WTC11 (cell line): ENCODE measurements around the gene SDHA. TPM values are rescaled to one million over a fixed set of nuclear protein-coding genes. Genes with fewer than 3 reads are reported as not detected.
"Not testable (repeated sequence)": the region's sequence is repeated elsewhere in the genome, so short reads cannot be mapped to it uniquely, and the experiment has no call there.

Source experiments
- ATAC-seq: fragments of 200-7000 bp; cut with Tn5 transposase; 2 replicates; pipeline ENCODE4 v1.10.0; 2021; ENCODE audit warnings: mild to moderate bottlenecking, moderate library complexity
- CTCF ChIA-PET: fragments of 300-600 bp; sonication (Branson Sonifier 250); formaldehyde crosslinking; loops from one replicate; lab custom pipeline; 2021; ENCODE audit warnings: antibody characterized with exemption; lab: Charles Lee
- POLR2A ChIA-PET: fragments of 350-600 bp; sonication (Branson Sonifier 250); formaldehyde crosslinking; loops from one replicate; lab custom pipeline; 2021; ENCODE audit warnings: antibody characterized with exemption; lab: Charles Lee
- DNase-seq: peaks from one replicate; pipeline ENCODE4 v3.0.0; 2021; ENCODE audit warnings: low spot score
- H3K27ac Mint-ChIP-seq: 2 replicates; pipeline ENCODE4 v1.8.0; 2021; ENCODE audit warnings: mixed read lengths
- H3K27me3 Mint-ChIP-seq: 2 replicates; pipeline ENCODE4 v1.8.0; 2021; ENCODE audit warnings: low read depth, mild to moderate bottlenecking, moderate library complexity, mixed read lengths
- H3K36me3 Mint-ChIP-seq: 2 replicates; pipeline ENCODE4 v1.8.0; 2021; ENCODE audit warnings: mixed read lengths
- H3K4me1 Mint-ChIP-seq: 2 replicates; pipeline ENCODE4 v1.8.0; 2022; ENCODE audit warnings: mixed read lengths
- H3K4me3 Mint-ChIP-seq: 2 replicates; pipeline ENCODE4 v1.8.0; 2021; ENCODE audit warnings: mild to moderate bottlenecking, moderate library complexity, mixed read lengths
- H3K9me3 Mint-ChIP-seq: 2 replicates; pipeline ENCODE4 v1.8.0; 2021; ENCODE audit warnings: mixed read lengths
- CBFB ChIP-seq: sonication (generic); formaldehyde crosslinking; IDR thresholded peaks from 2 replicates; pipeline ENCODE4 v1.8.1; 2022; ENCODE audit warnings: mild to moderate bottlenecking, low read depth, missing genetic modification reagents
- ELF4 ChIP-seq: sonication (generic); formaldehyde crosslinking; IDR thresholded peaks from 2 replicates; pipeline ENCODE4 v1.8.1; 2022; ENCODE audit warnings: low read depth, mild to moderate bottlenecking, moderate library complexity, missing genetic modification reagents
- JAZF1 ChIP-seq: fragments of 250-450 bp; sonication (Bioruptor Pico); IDR thresholded peaks from 2 replicates; pipeline ENCODE4 v1.9.0; 2021; ENCODE audit warnings: moderate library complexity, mild to moderate bottlenecking, inconsistent platforms
- KAT7 ChIP-seq: sonication (generic); formaldehyde crosslinking; IDR thresholded peaks from 2 replicates; pipeline ENCODE4 v1.8.1; 2023; ENCODE audit warnings: missing genetic modification reagents, mild to moderate bottlenecking, borderline replicate concordance
- MXD4 ChIP-seq: fragments of 250-450 bp; sonication (Bioruptor Pico); IDR thresholded peaks from 2 replicates; pipeline ENCODE4 v1.8.0; 2021; ENCODE audit warnings: mild to moderate bottlenecking, moderate library complexity, borderline replicate concordance
- NR2C2 ChIP-seq: sonication (generic); formaldehyde crosslinking; IDR thresholded peaks from 2 replicates; pipeline ENCODE4 v1.8.0; 2022; ENCODE audit warnings: mild to moderate bottlenecking, missing genetic modification reagents
- NR3C1 ChIP-seq: sonication (generic); formaldehyde crosslinking; conservative IDR thresholded peaks from 2 replicates; pipeline ENCODE4 v1.8.1; 2023; ENCODE audit warnings: low read depth, mild to moderate bottlenecking, missing genetic modification reagents
- OVOL2 ChIP-seq: fragments of 250-450 bp; sonication (Bioruptor Pico); IDR thresholded peaks from 2 replicates; pipeline ENCODE4 v1.9.0; 2021; ENCODE audit warnings: mild to moderate bottlenecking, borderline replicate concordance
- PRRX2 ChIP-seq: fragments of 250-450 bp; sonication (Bioruptor Pico); IDR thresholded peaks from 2 replicates; pipeline ENCODE4 v1.8.0; 2021; ENCODE audit warnings: mild to moderate bottlenecking
- RORB ChIP-seq: fragments of 250-450 bp; sonication (Bioruptor Pico); IDR thresholded peaks from 2 replicates; pipeline ENCODE4 v1.9.0; 2021; ENCODE audit warnings: mild to moderate bottlenecking
- TCF7 ChIP-seq: sonication (generic); formaldehyde crosslinking; IDR thresholded peaks from 2 replicates; pipeline ENCODE4 v1.8.0; 2022; ENCODE audit warnings: mild to moderate bottlenecking, low read depth, missing genetic modification reagents, moderate library complexity
- TEAD1 ChIP-seq: sonication (generic); formaldehyde crosslinking; IDR thresholded peaks from 2 replicates; pipeline ENCODE4 v1.8.0; 2022; ENCODE audit warnings: mild to moderate bottlenecking, missing genetic modification reagents
- TEAD4 ChIP-seq: sonication (generic); formaldehyde crosslinking; IDR thresholded peaks from 2 replicates; pipeline ENCODE4 v1.8.0; 2022; ENCODE audit warnings: mild to moderate bottlenecking, missing genetic modification reagents
- ZNF263 ChIP-seq: sonication (generic); formaldehyde crosslinking; IDR thresholded peaks from 2 replicates; pipeline ENCODE4 v1.8.1; 2022; ENCODE audit warnings: low read depth, mild to moderate bottlenecking, moderate library complexity, missing genetic modification reagents
- ZNF416 ChIP-seq: fragments of 250-450 bp; sonication (Bioruptor Pico); IDR thresholded peaks from 2 replicates; pipeline ENCODE4 v1.9.0; 2021; ENCODE audit warnings: mild to moderate bottlenecking, inconsistent platforms
- ZNF671 ChIP-seq: fragments of 250-450 bp; sonication (Bioruptor Pico); IDR thresholded peaks from 2 replicates; pipeline ENCODE4 v1.8.0; 2021; ENCODE audit warnings: mild to moderate bottlenecking
- total RNA-seq: library from RNA; stranded (reverse); gene quantifications from 3 replicates; pipeline ENCODE4 v1.2.3, GENCODE V29; 2021
- TF ChIP-seq, protein P1 (sequence below): fragments of 250-450 bp; sonication (Bioruptor Pico); IDR thresholded peaks from 2 replicates; pipeline ENCODE4 v1.9.0; 2021; ENCODE audit warnings: mild to moderate bottlenecking
- TF ChIP-seq, protein P2 (sequence below): sonication (generic); formaldehyde crosslinking; IDR thresholded peaks from 2 replicates; pipeline ENCODE4 v1.8.0; 2023; ENCODE audit warnings: missing genetic modification reagents, mild to moderate bottlenecking, borderline replicate concordance
- TF ChIP-seq, protein P3 (sequence below): sonication (generic); formaldehyde crosslinking; IDR thresholded peaks from 2 replicates; pipeline ENCODE4 v1.8.0; 2022; ENCODE audit warnings: mild to moderate bottlenecking, missing genetic modification reagents
- TF ChIP-seq, protein P4 (sequence below): sonication (generic); formaldehyde crosslinking; IDR thresholded peaks from 2 replicates; pipeline ENCODE4 v1.8.0; 2022; ENCODE audit warnings: mild to moderate bottlenecking, missing genetic modification reagents
- TF ChIP-seq, protein P5 (sequence below): sonication (generic); formaldehyde crosslinking; IDR thresholded peaks from 2 replicates; pipeline ENCODE4 v1.8.1; 2023; ENCODE audit warnings: mild to moderate bottlenecking, missing genetic modification reagents
- TF ChIP-seq, protein P6 (sequence below): sonication (generic); formaldehyde crosslinking; IDR thresholded peaks from 2 replicates; pipeline ENCODE4 v1.8.1; 2022; ENCODE audit warnings: missing genetic modification reagents, borderline replicate concordance

Gene SDHA
- total RNA-seq, 1 experiment from 2014 or later: 145 TPM

DNA sequence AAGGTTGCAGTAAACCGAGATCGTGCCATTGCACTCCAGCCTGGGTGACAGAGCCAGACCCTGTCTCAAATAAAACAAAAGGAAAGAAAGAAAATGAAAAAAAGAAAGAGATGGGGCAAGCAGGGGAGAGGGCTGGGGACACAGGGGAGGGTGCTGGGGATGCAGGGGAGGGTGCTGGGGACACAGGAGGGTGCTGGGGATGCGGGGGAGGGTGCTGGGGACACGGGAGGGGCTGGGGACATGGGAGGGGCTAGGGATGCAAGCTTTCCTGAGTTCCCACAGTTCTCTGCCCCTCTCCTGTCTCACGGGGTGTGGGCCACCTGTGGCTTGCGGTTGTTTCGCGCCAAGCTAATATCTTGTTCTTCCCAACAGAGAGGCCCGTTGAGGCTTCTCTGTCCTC, 60.5 kb downstream of the SDHA start:
- POLR2A ChIA-PET: no interaction called here
- TF ChIP-seq ZNF416: no peak
- no peak for TF ChIP-seq ELF4 (CRISPR knock-in tag)
- TF ChIP-seq ZNF263 (CRISPR knock-in tag): no peak
- TF ChIP-seq TEAD4: no peak
- no peak for TF ChIP-seq RORB (CRISPR knock-in tag)
- TF ChIP-seq, protein P1, sequence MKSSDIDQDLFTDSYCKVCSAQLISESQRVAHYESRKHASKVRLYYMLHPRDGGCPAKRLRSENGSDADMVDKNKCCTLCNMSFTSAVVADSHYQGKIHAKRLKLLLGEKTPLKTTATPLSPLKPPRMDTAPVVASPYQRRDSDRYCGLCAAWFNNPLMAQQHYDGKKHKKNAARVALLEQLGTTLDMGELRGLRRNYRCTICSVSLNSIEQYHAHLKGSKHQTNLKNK (CRISPR knock-in tag): no peak
- no peak for TF ChIP-seq NR2C2 (CRISPR knock-in tag)
- CTCF ChIA-PET: interaction anchor here (0.6 kb wide), 1 partner anchor 50 kb away, joined by 3 read pairs; no protein-coding TSS in a partner anchor
- H3K36me3 Mint-ChIP-seq: peaks cover 66% of the 10 kb centered on the region
- no peaks in the 10 kb centered on the region; the same call in 1 of the 2 replicates for H3K27me3 Mint-ChIP-seq
- peaks cover 39% of the 10 kb centered on the region for H3K9me3 Mint-ChIP-seq
- no peak overlapping the region for H3K27ac Mint-ChIP-seq
- H3K4me3 Mint-ChIP-seq: no peak overlapping the region
- ATAC-seq (no peak), DNase-seq (no peak)
- peaks cover under 1% of the 10 kb centered on the region; the same call in 1 of the 2 replicates for H3K4me1 Mint-ChIP-seq

DNA sequence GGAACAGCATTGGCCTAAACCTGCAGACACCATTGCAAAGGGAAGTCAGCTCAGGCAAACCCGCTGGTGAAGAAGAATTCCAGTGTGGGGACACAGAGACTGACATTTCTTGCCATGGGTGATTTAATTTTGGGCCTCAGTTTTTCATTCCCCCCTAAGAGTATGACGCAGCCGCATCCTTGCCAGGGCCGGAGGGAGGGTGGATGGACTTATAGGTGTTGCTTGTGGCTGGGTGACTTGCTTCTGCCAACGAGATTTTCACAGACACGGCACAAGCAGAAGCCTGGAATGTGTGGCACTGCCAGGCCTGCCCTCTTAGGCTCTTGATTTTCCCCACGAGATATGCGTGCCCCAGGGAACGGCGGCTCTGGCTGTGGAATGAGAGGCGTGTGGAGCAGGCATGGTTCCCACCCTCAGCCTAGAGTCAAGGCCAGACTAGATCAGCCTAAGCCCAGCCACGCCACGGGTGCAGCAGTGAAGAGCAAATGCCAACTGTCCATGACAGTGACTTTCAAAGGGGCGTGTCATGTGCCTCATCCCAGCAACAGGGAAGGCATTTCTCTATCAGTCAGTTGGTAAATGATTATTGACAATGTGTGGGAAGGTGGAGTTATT, 61.0 kb downstream of the SDHA start:
- H3K27ac Mint-ChIP-seq, H3K4me3 Mint-ChIP-seq, H3K27me3 Mint-ChIP-seq, DNase-seq, H3K4me1 Mint-ChIP-seq, ATAC-seq, CTCF ChIA-PET: not testable (repeated sequence)
- POLR2A ChIA-PET: interaction anchor here (0.7 kb wide), 1 partner anchor 60 kb away, joined by 5 read pairs; no protein-coding TSS in a partner anchor
- Mint-ChIP-seq H3K9me3 (peaks cover 44% of the 10 kb centered on the region), H3K36me3 (peaks cover 66% of the 10 kb centered on the region)

DNA sequence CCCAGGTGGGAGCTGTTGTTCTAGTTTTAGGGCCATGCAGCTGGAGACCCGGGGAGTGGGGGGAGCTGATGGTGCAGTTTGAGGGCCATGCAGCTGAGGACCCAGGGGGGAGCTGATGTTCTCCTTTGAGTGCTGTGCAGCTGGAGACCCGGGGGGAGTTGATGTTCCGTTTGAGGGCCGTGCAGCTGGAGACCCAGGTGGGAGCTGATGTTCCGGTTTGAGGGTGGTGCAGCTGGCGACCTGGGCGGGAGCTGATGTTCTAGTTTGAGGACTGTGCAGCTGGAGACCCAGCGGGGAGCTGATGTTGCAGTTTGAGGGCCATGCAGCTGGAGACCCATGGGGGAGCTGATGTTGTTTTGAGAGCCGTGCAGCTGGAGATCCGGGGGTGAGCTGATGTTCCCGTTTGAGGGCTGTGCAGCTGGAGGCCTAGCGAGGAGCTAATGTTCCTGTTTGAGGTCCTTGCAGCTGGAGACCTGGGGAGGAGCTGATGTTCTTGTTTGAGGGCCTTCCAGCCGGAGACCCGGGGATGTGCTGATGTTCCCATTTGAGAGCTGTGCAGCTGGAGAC, 68.0 kb downstream of the SDHA start:
- POLR2A ChIA-PET: interaction anchor here (1.4 to 2.6 kb wide), 2 partner anchors 15 to 16 kb away, joined by 4 to 8 read pairs; partner anchors contain the start of gene PDCD6
- H3K27ac Mint-ChIP-seq: no peak overlapping the region
- TF ChIP-seq TCF7 (CRISPR knock-in tag) (no peak), CBFB (CRISPR knock-in tag) (no peak), ZNF671 (CRISPR knock-in tag) (no peak), RORB (CRISPR knock-in tag) (no peak), KAT7 (CRISPR knock-in tag) (no peak), JAZF1 (no peak), NR3C1 (no peak), NR2C2 (CRISPR knock-in tag) (no peak), OVOL2 (no peak), MXD4 (CRISPR knock-in tag) (no peak), TEAD1 (CRISPR knock-in tag) (no peak), PRRX2 (CRISPR knock-in tag) (no peak)
- TF ChIP-seq, protein P2, sequence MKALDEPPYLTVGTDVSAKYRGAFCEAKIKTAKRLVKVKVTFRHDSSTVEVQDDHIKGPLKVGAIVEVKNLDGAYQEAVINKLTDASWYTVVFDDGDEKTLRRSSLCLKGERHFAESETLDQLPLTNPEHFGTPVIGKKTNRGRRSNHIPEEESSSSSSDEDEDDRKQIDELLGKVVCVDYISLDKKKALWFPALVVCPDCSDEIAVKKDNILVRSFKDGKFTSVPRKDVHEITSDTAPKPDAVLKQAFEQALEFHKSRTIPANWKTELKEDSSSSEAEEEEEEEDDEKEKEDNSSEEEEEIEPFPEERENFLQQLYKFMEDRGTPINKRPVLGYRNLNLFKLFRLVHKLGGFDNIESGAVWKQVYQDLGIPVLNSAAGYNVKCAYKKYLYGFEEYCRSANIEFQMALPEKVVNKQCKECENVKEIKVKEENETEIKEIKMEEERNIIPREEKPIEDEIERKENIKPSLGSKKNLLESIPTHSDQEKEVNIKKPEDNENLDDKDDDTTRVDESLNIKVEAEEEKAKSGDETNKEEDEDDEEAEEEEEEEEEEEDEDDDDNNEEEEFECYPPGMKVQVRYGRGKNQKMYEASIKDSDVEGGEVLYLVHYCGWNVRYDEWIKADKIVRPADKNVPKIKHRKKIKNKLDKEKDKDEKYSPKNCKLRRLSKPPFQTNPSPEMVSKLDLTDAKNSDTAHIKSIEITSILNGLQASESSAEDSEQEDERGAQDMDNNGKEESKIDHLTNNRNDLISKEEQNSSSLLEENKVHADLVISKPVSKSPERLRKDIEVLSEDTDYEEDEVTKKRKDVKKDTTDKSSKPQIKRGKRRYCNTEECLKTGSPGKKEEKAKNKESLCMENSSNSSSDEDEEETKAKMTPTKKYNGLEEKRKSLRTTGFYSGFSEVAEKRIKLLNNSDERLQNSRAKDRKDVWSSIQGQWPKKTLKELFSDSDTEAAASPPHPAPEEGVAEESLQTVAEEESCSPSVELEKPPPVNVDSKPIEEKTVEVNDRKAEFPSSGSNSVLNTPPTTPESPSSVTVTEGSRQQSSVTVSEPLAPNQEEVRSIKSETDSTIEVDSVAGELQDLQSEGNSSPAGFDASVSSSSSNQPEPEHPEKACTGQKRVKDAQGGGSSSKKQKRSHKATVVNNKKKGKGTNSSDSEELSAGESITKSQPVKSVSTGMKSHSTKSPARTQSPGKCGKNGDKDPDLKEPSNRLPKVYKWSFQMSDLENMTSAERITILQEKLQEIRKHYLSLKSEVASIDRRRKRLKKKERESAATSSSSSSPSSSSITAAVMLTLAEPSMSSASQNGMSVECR: no peak
- TF ChIP-seq, protein P3, sequence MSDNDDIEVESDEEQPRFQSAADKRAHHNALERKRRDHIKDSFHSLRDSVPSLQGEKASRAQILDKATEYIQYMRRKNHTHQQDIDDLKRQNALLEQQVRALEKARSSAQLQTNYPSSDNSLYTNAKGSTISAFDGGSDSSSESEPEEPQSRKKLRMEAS (CRISPR knock-in tag): no peak
- TF ChIP-seq, protein P4, sequence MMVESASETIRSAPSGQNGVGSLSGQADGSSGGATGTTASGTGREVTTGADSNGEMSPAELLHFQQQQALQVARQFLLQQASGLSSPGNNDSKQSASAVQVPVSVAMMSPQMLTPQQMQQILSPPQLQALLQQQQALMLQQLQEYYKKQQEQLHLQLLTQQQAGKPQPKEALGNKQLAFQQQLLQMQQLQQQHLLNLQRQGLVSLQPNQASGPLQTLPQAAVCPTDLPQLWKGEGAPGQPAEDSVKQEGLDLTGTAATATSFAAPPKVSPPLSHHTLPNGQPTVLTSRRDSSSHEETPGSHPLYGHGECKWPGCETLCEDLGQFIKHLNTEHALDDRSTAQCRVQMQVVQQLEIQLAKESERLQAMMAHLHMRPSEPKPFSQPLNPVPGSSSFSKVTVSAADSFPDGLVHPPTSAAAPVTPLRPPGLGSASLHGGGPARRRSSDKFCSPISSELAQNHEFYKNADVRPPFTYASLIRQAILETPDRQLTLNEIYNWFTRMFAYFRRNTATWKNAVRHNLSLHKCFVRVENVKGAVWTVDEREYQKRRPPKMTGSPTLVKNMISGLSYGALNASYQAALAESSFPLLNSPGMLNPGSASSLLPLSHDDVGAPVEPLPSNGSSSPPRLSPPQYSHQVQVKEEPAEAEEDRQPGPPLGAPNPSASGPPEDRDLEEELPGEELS (CRISPR knock-in tag): no peak
- TF ChIP-seq, protein P5, sequence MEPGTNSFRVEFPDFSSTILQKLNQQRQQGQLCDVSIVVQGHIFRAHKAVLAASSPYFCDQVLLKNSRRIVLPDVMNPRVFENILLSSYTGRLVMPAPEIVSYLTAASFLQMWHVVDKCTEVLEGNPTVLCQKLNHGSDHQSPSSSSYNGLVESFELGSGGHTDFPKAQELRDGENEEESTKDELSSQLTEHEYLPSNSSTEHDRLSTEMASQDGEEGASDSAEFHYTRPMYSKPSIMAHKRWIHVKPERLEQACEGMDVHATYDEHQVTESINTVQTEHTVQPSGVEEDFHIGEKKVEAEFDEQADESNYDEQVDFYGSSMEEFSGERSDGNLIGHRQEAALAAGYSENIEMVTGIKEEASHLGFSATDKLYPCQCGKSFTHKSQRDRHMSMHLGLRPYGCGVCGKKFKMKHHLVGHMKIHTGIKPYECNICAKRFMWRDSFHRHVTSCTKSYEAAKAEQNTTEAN (CRISPR knock-in tag): no peak
- TF ChIP-seq, protein P6, sequence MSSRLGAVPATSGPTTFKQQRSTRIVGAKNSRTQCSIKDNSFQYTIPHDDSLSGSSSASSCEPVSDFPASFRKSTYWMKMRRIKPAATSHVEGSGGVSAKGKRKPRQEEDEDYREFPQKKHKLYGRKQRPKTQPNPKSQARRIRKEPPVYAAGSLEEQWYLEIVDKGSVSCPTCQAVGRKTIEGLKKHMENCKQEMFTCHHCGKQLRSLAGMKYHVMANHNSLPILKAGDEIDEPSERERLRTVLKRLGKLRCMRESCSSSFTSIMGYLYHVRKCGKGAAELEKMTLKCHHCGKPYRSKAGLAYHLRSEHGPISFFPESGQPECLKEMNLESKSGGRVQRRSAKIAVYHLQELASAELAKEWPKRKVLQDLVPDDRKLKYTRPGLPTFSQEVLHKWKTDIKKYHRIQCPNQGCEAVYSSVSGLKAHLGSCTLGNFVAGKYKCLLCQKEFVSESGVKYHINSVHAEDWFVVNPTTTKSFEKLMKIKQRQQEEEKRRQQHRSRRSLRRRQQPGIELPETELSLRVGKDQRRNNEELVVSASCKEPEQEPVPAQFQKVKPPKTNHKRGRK (CRISPR knock-in tag): no peak

More for the DNA sequence above, 68.0 kb downstream of the SDHA start:
- no peaks in the 10 kb centered on the region for H3K4me1 Mint-ChIP-seq
- ATAC-seq (no peak), DNase-seq (no peak)
- CTCF ChIA-PET: interaction anchor here (0.8 to 1.9 kb wide), 5 partner anchors 52 to 145 kb away, joined by 3 to 6 read pairs (median 5); no protein-coding TSS in a partner anchor
- H3K36me3 Mint-ChIP-seq: peaks cover 59% of the 10 kb centered on the region
- H3K27me3 Mint-ChIP-seq: no peaks in the 10 kb centered on the region; the same call in 1 of the 2 replicates
- peaks cover 35% of the 10 kb centered on the region for H3K9me3 Mint-ChIP-seq
- no peak overlapping the region for H3K4me3 Mint-ChIP-seq
